ENCODE results near the gene MALSU1. TPM values are rescaled to one million over a fixed set of nuclear protein-coding genes. Genes with fewer than 3 reads are reported as not detected.

Gene MALSU1
- total and polyA plus RNA-seq, 2 of the 13 experiments (the other 11 are each of a cell fraction or from before 2014, with no cell fraction given) = 72.0 to 141 TPM

DNA sequence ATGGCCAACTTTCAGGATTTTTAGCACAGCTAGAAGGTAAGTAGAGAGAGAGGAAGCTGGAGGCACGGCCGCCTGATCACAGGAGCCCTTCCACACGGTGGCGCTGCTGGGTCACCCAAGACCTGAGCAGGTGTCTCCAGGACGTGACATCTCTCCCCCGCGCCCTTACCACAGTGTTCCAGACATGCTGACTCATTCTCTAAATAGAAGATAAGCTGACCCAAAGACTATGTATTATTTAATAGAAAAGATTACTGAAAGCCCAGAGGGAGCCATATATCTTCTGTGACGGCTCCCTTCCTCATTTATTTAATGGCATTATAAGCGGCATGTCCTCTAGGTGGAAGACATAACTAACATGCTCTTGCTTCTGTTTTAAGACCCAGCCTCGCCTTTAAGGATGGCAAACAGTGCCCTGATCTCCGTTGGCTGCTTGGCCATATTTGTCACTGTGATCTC is 26.0 kb upstream of the MALSU1 start (continued):
- TF ChIP-seq, protein P1, sequence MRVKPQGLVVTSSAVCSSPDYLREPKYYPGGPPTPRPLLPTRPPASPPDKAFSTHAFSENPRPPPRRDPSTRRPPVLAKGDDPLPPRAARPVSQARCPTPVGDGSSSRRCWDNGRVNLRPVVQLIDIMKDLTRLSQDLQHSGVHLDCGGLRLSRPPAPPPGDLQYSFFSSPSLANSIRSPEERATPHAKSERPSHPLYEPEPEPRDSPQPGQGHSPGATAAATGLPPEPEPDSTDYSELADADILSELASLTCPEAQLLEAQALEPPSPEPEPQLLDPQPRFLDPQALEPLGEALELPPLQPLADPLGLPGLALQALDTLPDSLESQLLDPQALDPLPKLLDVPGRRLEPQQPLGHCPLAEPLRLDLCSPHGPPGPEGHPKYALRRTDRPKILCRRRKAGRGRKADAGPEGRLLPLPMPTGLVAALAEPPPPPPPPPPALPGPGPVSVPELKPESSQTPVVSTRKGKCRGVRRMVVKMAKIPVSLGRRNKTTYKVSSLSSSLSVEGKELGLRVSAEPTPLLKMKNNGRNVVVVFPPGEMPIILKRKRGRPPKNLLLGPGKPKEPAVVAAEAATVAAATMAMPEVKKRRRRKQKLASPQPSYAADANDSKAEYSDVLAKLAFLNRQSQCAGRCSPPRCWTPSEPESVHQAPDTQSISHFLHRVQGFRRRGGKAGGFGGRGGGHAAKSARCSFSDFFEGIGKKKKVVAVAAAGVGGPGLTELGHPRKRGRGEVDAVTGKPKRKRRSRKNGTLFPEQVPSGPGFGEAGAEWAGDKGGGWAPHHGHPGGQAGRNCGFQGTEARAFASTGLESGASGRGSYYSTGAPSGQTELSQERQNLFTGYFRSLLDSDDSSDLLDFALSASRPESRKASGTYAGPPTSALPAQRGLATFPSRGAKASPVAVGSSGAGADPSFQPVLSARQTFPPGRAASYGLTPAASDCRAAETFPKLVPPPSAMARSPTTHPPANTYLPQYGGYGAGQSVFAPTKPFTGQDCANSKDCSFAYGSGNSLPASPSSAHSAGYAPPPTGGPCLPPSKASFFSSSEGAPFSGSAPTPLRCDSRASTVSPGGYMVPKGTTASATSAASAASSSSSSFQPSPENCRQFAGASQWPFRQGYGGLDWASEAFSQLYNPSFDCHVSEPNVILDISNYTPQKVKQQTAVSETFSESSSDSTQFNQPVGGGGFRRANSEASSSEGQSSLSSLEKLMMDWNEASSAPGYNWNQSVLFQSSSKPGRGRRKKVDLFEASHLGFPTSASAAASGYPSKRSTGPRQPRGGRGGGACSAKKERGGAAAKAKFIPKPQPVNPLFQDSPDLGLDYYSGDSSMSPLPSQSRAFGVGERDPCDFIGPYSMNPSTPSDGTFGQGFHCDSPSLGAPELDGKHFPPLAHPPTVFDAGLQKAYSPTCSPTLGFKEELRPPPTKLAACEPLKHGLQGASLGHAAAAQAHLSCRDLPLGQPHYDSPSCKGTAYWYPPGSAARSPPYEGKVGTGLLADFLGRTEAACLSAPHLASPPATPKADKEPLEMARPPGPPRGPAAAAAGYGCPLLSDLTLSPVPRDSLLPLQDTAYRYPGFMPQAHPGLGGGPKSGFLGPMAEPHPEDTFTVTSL (CRISPR knock-in tag; IDR thresholded peaks at IDR 0.05; ENCODE audit: borderline replicate concordance) = no peak
- TF ChIP-seq ZMYM2 (CRISPR knock-in tag; IDR thresholded peaks at IDR 0.05) (no peak), STAG1 (CRISPR knock-in tag; IDR thresholded peaks at IDR 0.05) (peak; percentile 94), ZBTB38 (CRISPR knock-in tag; IDR thresholded peaks at IDR 0.05) (peak; percentile 44; the same call in 1 of the 2 replicates), AKAP8 (CRISPR knock-in tag; IDR thresholded peaks at IDR 0.05) (no peak), ZC3H13 (CRISPR knock-in tag; IDR thresholded peaks at IDR 0.05) (no peak), SMAD3 (CRISPR knock-in tag; IDR thresholded peaks at IDR 0.05) (peak; percentile 33; the same call in 1 of the 2 replicates), TARDBP (CRISPR knock-in tag; IDR thresholded peaks at IDR 0.05) (no peak), ZNF446 (CRISPR knock-in tag; IDR thresholded peaks at IDR 0.05) (no peak), PITX1 (CRISPR knock-in tag; IDR thresholded peaks at IDR 0.05) (peak; percentile 56; the same call in 1 of the 2 replicates), RFXANK (CRISPR knock-in tag; IDR thresholded peaks at IDR 0.05) (no peak), FOSL2 (CRISPR knock-in tag; IDR thresholded peaks at IDR 0.05) (peak; percentile 92), CREB1 (IDR thresholded peaks at IDR 0.05) (no peak), CREB1 (CRISPR knock-in tag; IDR thresholded peaks at IDR 0.05) (peak; percentile 44; the same call in 1 of the 2 replicates), ZNF317 (CRISPR knock-in tag; IDR thresholded peaks at IDR 0.05) (no peak), SALL1 (CRISPR knock-in tag; IDR thresholded peaks at IDR 0.05) (peak; percentile 78), DNMT1 (CRISPR knock-in tag; IDR thresholded peaks at IDR 0.05) (no peak)
- TF ChIP-seq, protein P2, sequence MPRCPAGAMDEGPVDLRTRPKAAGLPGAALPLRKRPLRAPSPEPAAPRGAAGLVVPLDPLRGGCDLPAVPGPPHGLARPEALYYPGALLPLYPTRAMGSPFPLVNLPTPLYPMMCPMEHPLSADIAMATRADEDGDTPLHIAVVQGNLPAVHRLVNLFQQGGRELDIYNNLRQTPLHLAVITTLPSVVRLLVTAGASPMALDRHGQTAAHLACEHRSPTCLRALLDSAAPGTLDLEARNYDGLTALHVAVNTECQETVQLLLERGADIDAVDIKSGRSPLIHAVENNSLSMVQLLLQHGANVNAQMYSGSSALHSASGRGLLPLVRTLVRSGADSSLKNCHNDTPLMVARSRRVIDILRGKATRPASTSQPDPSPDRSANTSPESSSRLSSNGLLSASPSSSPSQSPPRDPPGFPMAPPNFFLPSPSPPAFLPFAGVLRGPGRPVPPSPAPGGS (CRISPR knock-in tag; IDR thresholded peaks at IDR 0.05) = no peak
- TF ChIP-seq, protein P3, sequence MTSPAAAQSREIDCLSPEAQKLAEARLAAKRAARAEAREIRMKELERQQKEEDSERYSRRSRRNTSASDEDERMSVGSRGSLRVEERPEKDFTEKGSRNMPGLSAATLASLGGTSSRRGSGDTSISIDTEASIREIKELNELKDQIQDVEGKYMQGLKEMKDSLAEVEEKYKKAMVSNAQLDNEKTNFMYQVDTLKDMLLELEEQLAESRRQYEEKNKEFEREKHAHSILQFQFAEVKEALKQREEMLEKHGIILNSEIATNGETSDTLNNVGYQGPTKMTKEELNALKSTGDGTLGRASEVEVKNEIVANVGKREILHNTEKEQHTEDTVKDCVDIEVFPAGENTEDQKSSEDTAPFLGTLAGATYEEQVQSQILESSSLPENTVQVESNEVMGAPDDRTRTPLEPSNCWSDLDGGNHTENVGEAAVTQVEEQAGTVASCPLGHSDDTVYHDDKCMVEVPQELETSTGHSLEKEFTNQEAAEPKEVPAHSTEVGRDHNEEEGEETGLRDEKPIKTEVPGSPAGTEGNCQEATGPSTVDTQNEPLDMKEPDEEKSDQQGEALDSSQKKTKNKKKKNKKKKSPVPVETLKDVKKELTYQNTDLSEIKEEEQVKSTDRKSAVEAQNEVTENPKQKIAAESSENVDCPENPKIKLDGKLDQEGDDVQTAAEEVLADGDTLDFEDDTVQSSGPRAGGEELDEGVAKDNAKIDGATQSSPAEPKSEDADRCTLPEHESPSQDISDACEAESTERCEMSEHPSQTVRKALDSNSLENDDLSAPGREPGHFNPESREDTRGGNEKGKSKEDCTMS (CRISPR knock-in tag; conservative IDR thresholded peaks at IDR 0.05) = no peak
